UCSD-AML1 (cell line): Measurements from ENCODE around the gene CIC.

Experiments
- DNase-seq: peaks from one replicate; lab custom pipeline; 2025; ENCODE audit not compliant: unreplicated experiment; lab: John Stamatoyannopoulos, UW

CIC gene

DNA sequence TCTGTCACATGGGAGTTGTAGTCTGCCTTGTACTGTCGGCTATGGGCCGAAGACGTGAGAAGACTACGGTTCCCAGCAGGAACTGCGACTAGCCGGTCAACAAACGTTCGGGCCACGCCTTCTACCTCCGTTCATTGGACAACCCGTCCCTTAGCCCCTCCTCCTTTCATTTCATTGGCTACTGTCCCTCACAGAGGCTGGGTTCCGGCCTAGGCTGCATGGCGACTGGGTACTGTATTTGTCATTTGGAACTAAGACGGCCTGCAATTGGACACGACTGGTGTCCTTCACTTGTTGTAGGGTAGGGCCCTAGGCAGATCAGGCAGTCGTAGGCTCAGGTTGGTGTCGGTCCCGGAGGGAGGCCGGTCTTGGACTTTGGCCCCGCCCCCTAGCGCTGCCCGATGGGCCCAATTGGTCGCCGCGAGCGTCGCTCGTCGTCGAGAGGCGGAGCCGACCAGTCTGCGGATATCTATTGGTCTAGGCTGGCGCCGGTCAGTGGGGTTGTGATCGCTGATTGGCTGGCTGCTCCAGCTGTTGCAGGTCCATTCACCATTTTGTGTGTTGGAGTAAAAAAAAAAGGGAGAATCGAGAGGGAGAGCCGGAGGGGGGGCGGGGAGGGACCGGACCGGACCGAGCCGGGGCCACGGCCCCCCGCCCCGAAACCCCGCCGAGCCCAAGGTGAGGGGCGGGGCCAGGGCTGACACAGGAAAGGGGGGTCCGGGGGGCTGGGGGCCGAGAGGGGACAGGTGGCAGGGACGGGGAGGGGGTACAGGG is at the start of gene CIC:
TSS of gene CIC (plus strand) at position 549 of the 774 bp plus-strand sequence. CDS start 2,532 bp downstream, outside the sequence.
- DNase-seq: peak; percentile 99

DNA sequence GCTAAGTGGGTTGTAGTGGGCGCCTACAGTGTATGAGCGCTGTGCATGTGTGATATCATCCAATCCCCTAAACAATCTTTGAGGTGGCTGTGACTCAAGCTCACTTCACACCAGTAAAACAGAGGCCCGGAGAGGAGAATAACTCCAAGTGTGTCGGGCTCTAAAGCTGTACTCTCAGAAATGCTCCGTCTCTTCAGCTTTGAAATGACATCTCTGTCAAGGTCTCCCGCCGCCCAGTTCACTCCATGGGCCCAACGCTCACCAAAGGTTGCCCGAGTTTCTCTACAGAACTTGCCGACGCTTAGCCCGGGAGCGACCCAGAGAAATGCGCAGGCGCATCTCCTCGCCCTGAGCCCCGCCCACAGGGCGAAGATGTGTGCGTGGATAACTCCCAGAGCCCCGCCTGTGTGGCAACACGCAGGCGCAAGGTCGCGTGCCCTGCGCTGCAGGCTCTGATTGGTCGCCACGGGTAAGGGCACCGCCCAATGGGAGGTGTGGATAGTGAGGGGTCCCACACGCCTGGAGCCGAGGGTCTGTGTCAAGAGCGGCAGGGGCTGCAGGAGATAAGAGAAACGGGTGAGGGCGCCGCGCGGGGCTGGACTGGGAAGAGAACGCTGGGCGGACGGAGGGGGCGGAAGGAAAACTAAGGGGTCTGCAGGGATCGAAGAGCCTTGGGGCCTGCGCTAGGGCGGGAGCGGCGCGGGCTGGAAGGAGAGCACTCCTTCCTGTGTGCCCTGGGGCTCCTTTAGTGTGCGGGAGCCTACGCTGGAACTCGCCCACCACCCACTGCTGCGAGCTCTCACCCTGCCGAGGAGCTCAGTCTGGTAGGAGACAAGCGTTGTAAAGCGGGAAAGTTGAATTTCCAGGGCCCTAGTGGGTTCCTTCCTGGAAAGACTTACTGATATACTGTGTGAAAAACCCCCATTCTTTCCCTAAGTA is 49.0 kb upstream of the CIC start, which contains the start of gene ZNF526:
TSS of gene ZNF526 (plus strand) at position 501 of the 939 bp plus-strand sequence. CDS start 4,092 bp downstream, outside the sequence.
- DNase-seq: peak; percentile 98

GRCh38 chr19:42220751-42221097 is 48.3 kb upstream of the CIC start:
- DNase-seq: no peak

- no peak for DNase-seq
Measured at GRCh38 chr19:42224940-42225717, 43.9 kb upstream of the CIC start.

GRCh38 chr19:42225718-42226292 is 43.2 kb upstream of the CIC start:
- no peak for DNase-seq

GRCh38 chr19:42226886-42227285 is 42.2 kb upstream of the CIC start:
- no peak for DNase-seq

DNA sequence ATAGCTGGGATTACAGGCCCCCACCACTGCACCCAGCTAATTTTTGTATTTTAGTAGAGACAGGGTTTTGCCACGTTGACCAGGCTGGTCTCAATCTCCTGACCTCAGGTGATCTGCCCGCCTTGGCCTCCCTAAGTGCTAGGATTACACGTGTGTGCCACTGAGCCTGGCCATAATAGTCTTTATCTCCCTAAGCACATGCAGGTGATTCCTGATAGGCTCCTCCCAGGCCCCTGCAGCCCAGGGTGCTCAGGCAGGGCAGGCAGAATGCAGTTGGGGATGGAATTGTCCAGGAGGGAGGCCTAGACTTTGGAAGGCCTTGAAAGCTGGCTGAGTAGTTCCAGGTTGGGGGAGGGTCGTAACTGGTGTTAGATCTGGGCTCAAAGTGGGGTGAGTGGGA is 40.4 kb upstream of the CIC start:
- DNase-seq: no peak

- DNase-seq: no peak
Measured at GRCh38 chr19:42229301-42229854, 39.7 kb upstream of the CIC start.

DNA sequence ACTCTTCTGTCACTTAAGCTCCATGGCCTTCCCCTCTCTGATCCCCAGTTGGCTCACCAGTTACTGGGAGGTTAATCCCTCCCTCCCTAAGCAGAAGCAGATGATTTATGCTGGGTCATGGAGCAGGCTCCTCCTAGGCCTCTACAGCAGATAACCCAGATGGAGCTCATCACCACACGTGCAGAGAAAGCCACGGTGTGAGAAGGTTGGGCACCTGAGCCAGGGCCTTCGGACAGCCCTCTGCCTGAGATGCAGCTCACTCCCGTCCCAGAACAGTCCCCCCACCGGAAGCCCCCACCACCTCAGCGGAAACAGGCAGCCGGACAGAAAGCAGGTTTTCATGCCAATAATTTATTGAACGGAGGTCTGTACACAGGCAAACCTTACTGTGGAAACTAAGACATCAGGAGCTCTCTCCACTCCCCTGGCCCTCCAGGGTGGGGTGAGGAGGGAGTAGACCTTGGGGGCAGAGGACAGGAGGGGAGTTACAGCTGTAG is 39.1 kb upstream of the CIC start:
- no peak for DNase-seq

DNA sequence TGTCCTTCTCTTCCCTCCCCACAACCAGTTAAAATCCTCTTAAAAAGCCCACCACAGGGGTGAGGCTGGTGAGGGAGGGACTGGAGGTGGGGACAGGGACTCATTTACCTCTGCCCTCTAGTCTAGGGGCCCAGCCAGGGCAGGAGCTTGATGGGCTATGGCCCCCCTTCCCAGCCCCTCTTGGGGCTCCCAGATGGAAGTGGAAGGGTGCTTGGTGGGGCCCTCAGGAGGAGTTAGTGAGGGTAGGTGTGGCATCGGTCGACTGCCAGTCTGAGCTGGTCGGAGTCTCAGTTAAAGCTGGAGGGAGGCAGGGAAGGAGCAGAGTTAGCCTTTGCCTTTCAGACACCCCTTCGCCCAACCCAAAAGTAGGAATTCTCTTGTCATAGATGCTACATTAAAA is 38.5 kb upstream of the CIC start:
- no peak for DNase-seq

- no peak for DNase-seq
Measured at GRCh38 chr19:42232435-42232834, 36.6 kb upstream of the CIC start.

- DNase-seq: no peak
Measured at GRCh38 chr19:42233106-42233505, 35.9 kb upstream of the CIC start.

GRCh38 chr19:42233678-42234292 is 35.3 kb upstream of the CIC start:
- no peak for DNase-seq

GRCh38 chr19:42234364-42234763 is 34.7 kb upstream of the CIC start:
- no peak for DNase-seq

DNA sequence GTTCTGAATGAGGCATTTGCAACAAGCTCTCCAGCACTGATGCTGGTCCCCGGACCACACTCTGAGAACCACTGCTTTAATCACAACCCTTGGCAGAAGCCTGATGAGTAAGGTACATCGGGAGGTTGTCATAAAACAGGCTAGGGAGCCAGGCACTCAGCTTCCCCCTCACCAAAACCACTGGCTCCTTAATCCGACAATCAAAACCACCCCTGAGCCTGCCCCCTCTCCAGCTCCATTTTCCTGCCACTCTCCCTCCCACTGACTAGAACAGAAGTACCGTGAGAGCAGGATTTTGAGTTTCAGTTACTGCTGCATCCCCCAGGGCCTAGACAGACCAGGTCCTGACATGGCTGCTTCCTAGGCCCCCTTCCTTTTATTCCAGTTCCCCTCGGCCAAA is 33.9 kb upstream of the CIC start:
- DNase-seq: no peak

DNA sequence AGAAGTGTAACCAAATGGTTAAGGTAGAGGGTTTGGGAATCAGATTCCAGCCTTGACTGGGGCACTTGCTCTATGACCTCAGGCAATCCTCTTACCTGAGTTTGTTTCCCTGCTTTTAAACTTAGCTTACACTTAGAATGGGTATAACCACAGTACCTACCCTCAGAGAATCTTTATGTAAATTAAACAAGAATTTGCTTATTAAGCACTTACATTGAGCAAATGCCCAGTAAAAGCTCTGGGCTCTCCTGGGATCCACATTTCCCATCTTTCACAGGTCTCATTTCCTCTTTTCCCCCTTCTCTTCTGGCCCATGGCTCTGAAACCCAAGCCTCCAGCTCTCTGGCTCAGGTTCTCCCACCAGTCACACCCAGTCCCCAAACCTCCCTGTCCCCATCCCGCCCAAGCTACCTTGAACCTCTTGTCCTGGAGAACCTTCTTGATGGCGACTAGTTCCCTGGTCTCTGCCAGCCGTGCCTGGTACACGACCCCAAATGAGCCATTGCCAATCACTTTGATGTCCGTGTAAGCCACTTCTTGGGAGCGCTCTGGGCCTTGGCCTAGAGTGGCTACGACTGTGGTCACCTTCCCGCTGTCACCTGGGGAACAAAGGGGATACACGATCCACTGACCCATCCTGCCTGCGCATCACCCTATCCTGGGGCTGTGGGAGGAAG is 29.4 kb upstream of the CIC start:
- DNase-seq: no peak

- no peak for DNase-seq
Measured at GRCh38 chr19:42241279-42241678, 27.8 kb upstream of the CIC start.

DNA sequence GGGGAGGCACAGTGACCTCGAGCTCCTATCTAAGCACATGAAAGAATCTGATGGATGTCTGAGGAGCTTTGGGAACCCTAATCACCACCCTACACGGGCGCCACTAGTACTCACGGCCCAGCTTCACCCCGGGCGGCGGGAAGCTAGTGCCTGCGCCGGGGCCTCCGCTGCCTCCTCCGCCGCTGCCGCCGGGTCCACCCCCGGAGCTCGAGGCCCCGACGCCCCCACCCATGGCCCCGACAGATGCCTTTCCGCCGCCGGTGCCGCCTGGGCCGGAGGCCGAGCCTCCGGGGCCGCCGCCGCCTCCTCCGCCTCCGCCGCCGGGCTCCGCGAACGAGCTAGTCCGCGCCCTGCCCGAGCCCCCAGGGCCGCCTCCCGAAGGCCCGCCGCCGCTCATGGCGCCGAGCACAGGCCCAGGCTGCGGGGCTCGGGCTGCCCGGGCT is 27.0 kb upstream of the CIC start:
- no peak for DNase-seq
